Dermis blood vessel endothelial cell (primary cell): Measurements from ENCODE around the gene JAG1. TPM values are rescaled to one million over a fixed set of nuclear protein-coding genes. Genes with fewer than 3 reads are reported as not detected.
A peak's percentile ranks its signal among the peaks of the same experiment; 100 is the strongest.
"Not testable (repeated sequence)": the region's sequence is repeated elsewhere in the genome, so short reads cannot be mapped to it uniquely, and the experiment has no call there.

Source experiments
- DNase-seq: peaks from one replicate; pipeline ENCODE4 v3.0.0; 2010
- total RNA-seq: library from RNA; depleted of rRNA; stranded (reverse); fragments of >200 nt; gene quantifications from 2 replicates; pipeline ENCODE4 v1.2.3, GENCODE V29; 2014

The JAG1 gene
- total RNA-seq, 1 donor from 2014 or later, result 203 TPM

GRCh38 chr20:10636326-10636818, 37.4 kb downstream of the JAG1 start:
- DNase-seq, result peak; percentile 74

DNA sequence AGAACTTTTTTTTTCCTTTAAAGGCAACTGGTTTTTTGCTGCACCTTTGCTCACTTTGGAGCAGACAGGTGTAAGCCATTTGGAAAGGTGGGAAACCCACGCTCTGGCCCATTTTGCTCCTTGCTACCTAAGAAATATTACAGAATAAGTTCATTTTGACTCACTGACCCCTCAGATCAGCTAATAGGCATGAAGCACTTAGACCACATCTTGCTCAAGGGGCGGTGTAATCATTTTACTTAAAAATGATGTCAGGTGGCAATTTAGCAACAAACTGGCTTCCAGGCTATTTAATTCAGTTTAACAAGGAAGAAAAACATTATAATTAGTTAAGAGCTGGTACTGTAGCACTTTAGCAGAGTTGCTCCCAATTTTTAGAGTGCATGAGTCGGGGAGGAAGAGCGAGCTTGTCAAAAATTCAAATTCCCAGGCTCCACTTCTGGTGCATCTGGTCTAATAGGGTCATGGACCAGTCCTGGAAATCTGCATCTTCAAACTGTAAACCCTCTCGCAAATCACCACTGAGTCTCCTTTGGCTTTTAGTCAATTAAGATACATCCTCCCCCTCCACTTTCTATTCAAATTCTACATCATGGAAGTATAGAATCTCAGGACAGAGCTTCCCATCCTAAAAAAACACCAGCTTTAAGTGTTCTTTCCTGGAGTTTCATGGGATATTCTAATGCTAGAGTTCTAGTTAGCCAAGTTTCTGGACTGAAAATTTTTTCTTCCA, 38.2 kb downstream of the JAG1 start:
- DNase-seq, result no peak

GRCh38 chr20:10634683-10635411, 39.0 kb downstream of the JAG1 start:
- DNase-seq, result peak; percentile 63

DNA sequence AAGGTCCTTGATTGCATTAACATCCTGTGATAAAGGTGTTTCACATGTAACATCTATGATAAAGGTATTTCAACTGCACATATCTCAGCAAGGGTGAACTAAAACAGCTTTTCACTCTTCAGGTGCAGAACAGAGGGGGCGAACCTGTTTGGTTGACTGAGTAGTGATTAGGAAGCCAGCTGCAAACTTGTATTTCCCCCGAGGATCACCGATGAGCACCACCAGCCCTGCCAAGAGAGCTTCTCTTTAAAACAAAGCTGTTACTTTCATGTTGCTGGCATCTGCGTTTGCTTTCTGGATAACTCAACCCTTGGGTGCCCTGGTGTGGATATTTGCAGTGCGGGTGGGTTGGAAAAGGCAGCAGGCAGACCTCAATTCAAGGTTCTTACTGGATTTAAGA, 39.6 kb downstream of the JAG1 start:
- DNase-seq, result no peak

GRCh38 chr20:10633718-10634117, 40.1 kb downstream of the JAG1 start:
- no peak for DNase-seq

DNA sequence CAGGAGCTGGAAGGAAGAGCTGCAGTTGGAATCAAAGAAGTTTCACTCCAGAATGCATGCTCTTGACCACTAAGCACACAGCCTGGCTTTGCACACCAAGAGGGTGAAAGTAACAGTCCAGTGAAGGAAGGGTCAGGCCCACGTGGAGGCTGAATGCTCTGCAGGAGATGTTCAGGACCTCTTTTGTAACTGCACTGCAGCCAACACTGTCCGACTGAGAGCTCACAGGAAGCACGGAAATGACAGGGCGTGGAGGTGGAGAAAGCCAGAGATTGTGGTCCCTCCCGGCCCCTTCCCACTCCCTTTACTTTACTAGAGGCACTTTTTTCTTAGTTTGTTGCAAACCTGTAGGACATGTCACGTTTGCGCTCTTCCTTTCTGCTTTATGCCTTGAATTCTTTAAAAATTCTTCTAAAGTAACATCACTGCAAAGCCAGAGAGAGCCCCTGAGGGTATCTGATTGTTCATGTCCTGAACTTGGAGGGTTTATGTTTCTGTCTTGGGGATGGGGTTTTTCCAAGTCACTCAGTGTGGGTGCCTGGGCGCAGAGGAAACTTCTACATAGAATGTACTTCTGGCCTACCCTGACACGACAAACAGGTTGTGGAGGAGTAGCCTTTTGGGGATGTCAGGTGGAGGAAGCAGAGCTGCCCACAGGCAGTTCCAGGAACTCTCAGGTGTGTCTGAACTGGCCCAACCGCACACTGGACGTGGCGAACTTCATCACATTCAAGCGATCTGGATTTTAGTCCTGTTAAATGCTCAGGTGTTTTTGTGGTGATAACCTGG, 40.9 kb downstream of the JAG1 start:
- DNase-seq, result peak; percentile 26

DNA sequence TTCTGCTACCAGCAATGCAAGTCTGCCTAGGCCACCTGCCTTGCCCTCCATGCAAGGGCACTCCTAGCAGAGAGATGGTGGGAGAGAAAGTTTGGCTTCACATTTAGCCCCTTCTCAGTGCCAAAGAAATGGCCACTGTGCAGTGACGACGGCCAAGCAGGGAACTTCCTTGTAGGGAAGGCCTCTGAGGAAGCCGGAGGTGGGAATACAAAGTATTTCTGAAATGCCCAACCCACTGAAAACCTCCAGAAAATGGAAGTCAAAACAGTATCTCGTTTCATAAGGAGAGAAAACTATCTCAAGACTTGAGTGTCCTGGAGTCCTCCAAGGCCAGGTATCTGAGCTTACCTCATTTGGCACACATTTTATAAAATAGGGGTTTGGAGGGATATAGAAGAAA, 42.7 kb downstream of the JAG1 start:
- DNase-seq, result no peak

GRCh38 chr20:10629946-10630650, 43.7 kb downstream of the JAG1 start:
- DNase-seq, result no peak

DNA sequence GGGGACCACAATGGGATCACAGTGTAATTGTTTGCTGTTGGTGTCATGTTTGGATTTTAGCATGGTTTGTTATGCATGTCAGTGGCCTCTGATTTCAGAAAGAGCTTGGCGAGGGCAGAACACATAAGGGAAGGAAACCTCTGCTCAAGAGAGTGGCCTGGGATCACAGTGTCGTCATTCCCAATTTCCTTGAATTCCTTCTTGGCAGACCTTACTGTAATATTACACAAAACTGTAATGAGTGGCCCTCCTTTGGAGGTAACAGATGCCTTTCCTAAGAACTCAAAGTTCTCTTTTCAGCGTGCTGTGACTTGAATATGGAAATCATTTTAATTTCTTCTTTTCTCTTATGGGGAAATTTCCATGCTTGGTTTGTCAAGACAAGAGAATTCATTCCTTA, 46.9 kb downstream of the JAG1 start:
- DNase-seq, result peak; percentile 70

DNA sequence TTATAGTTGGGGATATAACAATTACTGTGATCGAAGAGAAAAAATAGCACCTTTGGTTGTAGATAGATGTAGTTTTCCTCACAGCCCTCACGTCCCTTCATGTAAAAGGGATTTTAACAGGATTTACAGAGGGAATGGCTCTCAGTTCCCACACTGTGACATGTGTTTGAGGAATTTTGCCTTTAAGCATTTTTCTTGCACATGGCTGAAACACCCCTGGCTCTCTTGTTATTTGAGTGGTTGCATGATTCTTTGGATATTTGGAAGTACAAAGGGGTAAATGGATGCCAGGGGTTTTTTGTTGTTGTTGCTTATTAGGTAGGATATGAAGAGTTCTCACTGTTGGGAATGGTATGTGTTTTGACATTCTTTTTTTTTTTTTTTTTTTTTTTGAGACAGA, 48.2 kb downstream of the JAG1 start:
- DNase-seq, result no peak

DNA sequence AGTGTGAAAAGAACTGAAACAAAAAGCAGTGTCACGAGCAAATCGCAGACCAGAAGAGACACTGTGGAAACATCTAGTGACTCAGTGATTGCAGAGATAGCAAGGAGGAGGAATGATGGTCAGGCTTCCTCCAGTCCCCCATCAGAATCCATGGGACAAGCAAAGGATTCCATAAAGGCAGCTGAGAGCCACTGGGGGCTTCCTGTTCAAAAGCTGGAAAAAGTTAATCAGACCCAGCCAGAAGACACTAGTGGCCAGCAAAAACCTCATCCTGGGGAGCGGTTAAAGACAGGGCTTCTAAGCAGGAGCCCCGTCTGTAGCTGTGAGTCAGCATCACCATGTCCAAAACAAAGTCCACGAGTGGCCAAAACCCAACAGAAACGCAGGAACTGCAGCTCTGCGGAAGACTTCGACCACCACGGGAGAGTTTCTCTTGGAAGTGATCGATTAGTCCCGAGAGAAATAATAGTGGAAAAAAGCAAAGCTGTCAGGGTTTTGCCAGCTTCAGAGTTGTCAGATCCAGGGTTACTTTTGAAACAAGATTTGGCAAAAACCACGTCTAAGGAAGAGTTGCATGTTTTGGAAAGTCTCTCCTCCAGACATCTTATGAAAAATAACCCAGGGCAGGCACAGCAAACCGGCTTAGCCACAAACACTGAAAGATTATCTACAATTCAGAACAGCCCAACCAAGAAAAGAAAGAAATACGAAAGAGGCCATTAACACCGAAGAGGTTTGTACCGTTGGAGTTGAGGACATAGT, 51.0 kb downstream of the JAG1 start:
- peak; percentile 71 for DNase-seq

DNA sequence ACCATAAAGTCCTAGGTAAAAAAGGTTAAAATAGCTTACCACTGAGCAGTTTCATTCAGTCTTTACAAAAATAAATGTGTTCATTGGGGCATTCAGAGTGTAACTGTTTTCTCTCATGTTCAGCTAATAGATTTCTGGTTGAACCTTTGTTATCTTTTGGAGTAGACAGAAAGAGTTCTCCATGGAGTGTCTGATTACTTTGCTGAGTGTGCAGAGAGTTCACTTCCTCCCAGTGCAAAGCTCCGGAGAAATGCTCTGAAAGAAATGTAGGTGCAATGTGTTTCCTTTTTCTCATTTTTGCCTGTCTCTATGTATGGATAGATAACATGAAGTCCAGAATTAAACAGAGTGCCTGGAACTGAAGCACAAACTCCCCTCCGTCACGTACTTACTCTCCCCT, 52.6 kb downstream of the JAG1 start:
- no peak for DNase-seq

GRCh38 chr20:10619427-10619826, 54.4 kb downstream of the JAG1 start:
- peak; percentile 83 for DNase-seq

- no peak for DNase-seq
Observed at GRCh38 chr20:10618611-10619245, 55.1 kb downstream of the JAG1 start.

DNA sequence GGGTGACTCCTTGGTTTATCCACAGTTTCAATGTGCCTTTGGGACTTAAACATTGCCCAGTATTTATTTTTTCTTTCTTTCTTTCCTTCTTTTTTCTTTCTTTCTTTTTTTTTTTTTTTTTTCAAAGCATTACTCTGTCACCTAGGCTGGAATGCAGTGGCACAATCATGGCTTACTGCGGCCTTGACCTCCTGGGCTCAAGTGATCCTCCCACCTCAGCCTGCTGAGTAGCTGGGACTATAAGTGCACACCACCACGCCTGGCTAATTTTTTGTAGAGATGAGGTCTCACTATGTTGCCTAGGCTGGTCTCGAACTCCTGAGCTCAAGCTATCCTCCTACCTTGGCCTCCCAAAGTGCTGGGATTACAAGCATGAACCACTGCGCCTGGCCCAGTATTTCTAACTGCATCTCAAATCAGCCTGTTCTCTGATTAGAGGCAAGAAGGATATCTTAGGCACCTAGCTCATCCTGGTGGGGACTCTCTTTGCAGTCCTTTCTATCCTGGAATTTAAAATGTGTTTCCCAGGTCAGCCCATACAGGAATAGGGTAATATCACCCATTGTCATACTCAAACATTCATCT, 56.2 kb downstream of the JAG1 start:
- not testable (repeated sequence) for DNase-seq

- no peak for DNase-seq
Observed at GRCh38 chr20:10616212-10616611, 57.6 kb downstream of the JAG1 start.

GRCh38 chr20:10613911-10614310, 59.9 kb downstream of the JAG1 start:
- DNase-seq, result no peak

GRCh38 chr20:10613426-10613825, 60.4 kb downstream of the JAG1 start:
- DNase-seq, result not testable (repeated sequence)

GRCh38 chr20:10611357-10611756, 62.4 kb downstream of the JAG1 start:
- peak; percentile 71 for DNase-seq

DNA sequence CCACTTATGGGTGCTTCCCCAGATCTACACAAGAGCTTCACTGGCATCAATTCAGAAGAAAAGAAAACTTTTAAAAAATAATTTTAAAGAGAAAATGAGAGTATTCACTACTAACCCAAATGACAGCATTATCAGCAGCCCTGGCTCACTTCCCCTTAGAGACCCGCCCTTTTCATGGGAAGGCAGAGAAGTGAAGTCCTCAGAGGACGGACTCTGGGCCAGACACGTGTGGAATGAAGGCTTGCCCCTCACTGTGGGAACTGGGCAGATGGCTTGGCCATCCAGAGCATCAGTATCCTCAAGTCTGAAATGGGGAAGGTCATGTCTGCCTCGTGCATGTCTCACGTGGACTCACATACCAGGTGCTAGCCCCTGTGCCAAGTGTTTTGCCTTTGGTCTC, 63.5 kb downstream of the JAG1 start:
- no peak for DNase-seq

DNA sequence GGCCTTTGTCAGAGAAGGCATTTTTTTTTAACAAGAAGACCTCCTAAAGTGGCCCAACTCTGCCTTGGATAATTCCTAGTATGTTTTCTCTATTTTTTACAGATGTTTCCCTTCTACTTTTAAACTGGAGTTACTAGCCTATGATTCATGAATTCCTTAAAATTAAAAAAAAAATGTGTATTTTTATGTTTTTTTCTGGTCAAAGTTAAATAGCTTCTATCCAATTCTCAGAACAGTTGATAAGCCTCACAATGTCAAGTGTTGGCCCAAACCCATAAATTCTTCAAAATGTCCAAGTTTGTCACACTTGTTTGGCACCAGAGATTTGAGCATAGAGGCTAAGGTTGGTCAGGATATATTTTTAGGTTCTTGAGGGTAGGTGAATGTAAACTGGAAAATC, 64.0 kb downstream of the JAG1 start:
- DNase-seq, result no peak
